ENCODE measurements around the gene SAMD4A.

SAMD4A gene

DNA sequence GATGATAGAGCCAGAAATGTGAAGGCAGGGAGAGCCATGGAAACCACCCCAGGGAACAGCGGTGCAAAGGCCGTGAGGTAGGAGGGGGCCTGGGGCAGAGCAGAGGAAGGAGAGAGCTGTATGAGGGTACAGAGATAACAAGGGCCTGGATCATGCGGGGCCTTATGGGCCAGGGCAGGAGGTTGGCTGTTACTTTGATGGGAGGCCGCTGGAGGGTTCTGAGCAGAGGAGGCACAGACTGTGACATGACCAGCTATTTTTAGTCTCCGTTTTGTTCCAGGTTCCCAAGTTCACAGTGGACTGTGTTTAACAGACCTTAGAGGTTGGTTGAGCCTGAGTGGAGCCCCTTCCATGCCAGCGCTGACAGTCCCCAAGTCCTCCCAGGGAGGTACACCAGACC is 217.1 kb downstream of the SAMD4A start:
- H3K9ac ChIP-seq (ENCODE audit: low read depth, low read length), result no peak overlapping the region

DNA sequence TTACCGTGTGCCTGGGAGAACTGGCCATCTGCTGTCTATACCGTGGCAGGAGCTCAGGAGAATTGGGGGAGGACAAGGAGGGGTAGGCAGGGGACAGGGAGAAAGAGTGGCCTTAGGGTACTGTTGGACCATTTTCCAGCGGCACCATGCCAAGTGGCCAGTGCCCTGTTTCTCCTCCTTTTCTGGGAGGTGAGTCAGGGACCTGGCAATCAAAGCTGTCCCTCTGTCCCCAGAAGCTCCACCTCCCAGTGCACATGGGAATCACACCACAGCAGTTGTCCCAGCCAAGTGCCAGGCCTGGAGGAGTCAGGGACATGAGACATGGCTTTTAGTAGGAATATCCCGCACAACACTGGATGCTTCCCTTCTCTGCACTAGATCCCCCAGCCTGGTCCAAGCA is 217.7 kb downstream of the SAMD4A start:
- no peak overlapping the region for H3K9ac ChIP-seq (ENCODE audit: low read depth, low read length)
- H3K9me3 ChIP-seq (ENCODE audit: control insufficient read depth, insufficient read depth, low read length), result no peaks in the 10 kb centered on the region
- no peaks in the 10 kb centered on the region for H3K4me1 ChIP-seq (ENCODE audit: insufficient read depth, low read length)
- peaks cover 15% of the 10 kb centered on the region for H3K36me3 ChIP-seq (ENCODE audit: insufficient read depth, low read length)

More for the DNA sequence above, 217.1 kb downstream of the SAMD4A start:
- H3K36me3 ChIP-seq (ENCODE audit: insufficient read depth, low read length), result peaks cover 14% of the 10 kb centered on the region
- H3K9me3 ChIP-seq (ENCODE audit: control insufficient read depth, insufficient read depth, low read length), result no peaks in the 10 kb centered on the region
- no peaks in the 10 kb centered on the region for H3K4me1 ChIP-seq (ENCODE audit: insufficient read depth, low read length)

DNA sequence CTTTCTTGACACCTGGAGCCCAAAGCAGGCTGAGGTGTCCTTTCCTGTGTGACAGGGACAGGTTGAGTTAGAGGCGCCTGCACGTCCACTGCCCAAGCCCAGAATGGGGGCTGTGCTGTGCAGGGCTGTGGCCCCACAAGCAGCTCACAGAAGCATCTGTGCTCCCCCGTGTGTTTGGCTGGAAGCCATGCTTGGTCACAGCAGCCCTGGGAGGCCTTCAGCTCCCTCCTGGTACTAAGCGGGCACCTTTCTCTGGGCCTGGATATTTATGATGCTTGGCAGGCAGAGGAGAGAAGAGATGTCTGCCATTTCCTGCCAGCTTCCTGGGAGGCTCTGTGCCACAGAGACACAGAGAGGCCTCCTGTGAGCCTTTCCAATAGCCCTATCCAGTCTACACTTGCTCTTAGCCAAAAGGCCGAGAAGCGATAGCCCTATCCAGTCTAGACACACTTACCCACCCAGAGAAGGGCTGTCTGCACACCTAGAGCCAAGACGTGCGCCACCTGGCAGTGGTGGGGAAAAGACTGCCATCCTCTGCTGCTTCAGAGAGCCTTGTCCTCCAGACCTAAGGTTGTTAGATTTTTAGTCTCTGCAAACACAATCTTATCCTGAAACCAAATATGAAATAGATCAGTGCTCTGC is 218.3 kb downstream of the SAMD4A start:
- no peak overlapping the region for H3K9ac ChIP-seq (ENCODE audit: low read depth, low read length)
- H3K4me1 ChIP-seq (ENCODE audit: insufficient read depth, low read length), result no peaks in the 10 kb centered on the region
- H3K9me3 ChIP-seq (ENCODE audit: control insufficient read depth, insufficient read depth, low read length), result no peaks in the 10 kb centered on the region
- peaks cover 15% of the 10 kb centered on the region for H3K36me3 ChIP-seq (ENCODE audit: insufficient read depth, low read length)

DNA sequence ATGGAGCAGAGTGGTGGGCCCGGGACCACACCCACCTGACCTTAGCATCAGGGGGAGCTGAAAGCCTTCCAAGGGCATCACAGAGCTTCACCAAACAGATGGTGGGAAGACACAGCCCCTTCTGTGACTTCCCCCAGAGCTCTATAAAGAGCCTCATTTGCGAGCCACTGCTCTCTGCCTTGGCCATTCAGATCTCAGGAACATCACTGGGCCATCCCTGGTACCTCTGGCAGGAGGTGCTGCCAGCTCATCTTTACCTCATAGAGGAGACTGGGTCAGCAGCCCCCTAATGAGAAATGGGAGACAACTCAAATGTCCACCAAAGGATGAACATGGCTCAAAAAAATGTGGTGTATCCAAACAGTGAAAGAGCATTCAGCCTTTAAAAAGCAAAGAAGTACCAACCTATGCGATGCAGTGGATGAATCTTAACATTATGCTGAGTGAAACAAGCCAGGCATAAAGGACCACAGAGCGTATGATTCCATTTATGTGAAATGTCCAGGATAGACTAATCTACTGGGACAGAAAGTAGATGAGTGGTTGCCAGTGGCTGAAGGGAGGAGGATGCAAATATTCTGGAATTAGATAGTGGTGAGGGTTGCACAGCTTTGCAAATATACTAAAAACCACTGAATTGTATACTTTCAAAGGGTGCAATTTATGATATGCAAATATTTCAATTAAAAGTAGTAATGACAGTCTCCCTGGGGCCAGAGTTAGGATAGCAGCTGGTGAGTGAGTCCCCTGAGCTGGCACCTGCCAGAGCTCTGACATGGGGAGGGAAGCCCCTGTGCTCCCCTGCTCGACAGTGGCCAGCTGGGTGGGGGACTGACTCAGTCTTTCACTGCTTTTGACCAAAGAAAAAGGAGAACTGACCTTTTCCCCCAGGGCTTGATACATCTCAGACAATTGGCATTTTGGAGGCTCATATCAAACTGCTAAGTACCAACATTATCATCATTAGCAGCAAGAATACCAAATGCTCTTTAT is 219.1 kb downstream of the SAMD4A start:
- H3K4me1 ChIP-seq (ENCODE audit: insufficient read depth, low read length), result no peaks in the 10 kb centered on the region
- H3K9ac ChIP-seq (ENCODE audit: low read depth, low read length), result no peak overlapping the region
- peaks cover 20% of the 10 kb centered on the region for H3K36me3 ChIP-seq (ENCODE audit: insufficient read depth, low read length)
- no peaks in the 10 kb centered on the region for H3K9me3 ChIP-seq (ENCODE audit: control insufficient read depth, insufficient read depth, low read length)

DNA sequence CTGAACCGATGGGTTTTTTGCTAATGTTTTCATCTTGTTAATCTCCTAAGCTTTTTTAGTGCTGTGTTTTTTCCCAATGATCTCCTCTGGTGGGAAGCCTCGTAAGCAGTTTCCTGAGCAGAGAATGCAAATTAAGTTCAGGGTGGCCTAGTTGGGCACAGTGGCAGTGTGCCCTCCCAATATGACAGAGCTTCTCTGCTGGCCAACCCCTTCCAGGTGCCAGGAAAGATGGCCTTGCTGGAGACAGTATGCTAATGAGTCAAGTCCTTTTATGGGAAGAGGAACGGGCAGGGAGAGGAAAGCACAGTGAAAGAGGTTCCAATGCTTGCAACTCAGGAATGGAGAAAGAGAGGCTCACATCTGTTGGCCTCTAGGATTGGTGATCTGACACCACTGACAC is 219.9 kb downstream of the SAMD4A start:
- Histone ChIP-seq H3K9ac (ENCODE audit: low read depth, low read length) (no peak overlapping the region), H3K36me3 (ENCODE audit: insufficient read depth, low read length) (peaks cover 17% of the 10 kb centered on the region)

DNA sequence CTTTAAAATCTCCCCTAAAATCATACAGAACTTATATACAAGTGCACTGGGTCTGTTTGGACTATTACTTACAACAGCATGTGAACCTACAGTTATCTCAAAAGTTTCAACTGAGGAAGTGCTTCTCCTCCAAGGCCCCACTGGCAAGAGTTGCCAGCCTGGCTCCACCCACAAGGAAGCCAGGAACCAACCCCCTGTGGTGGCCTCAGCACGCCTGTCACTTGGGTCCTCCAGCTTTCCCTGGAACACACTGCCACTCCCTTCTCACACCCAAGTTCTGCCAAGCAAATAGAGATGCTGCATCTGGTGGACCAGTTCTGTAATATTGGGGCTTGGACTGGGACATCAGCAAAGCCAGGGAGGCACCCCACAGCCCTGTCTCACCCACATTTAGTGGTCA is 220.3 kb downstream of the SAMD4A start:
- peaks cover 14% of the 10 kb centered on the region; the same call in 1 of the 2 replicates for H3K36me3 ChIP-seq (ENCODE audit: insufficient read depth, low read length)
- H3K4me1 ChIP-seq (ENCODE audit: insufficient read depth, low read length), result no peaks in the 10 kb centered on the region
- H3K9me3 ChIP-seq (ENCODE audit: control insufficient read depth, insufficient read depth, low read length), result no peaks in the 10 kb centered on the region
- no peak overlapping the region for H3K9ac ChIP-seq (ENCODE audit: low read depth, low read length)

More for the DNA sequence above, 219.9 kb downstream of the SAMD4A start:
- no peaks in the 10 kb centered on the region for H3K9me3 ChIP-seq (ENCODE audit: control insufficient read depth, insufficient read depth, low read length)
- no peaks in the 10 kb centered on the region for H3K4me1 ChIP-seq (ENCODE audit: insufficient read depth, low read length)

DNA sequence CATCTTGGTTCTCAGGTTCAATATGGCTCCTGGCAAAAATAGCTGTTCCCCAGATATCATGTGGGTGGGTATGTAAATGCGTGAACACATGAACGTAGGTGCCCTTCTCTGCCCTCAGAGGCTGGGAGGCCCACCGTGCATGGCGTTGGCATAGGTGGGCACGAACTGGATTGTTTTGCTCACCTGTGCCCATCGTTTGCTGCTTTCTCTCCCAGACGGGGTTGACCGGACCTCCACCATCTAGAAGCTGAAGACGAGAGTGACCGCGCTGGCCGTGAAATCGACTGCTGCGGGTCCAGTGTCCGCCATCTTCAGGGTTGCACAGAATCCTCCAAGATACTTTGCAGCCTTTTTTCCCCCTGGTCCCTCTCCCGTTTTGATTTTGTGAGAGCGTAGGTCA is 221.8 kb downstream of the SAMD4A start:
- no peaks in the 10 kb centered on the region for H3K4me1 ChIP-seq (ENCODE audit: insufficient read depth, low read length)
- peaks cover 14% of the 10 kb centered on the region; the same call in 1 of the 2 replicates for H3K36me3 ChIP-seq (ENCODE audit: insufficient read depth, low read length)

DNA sequence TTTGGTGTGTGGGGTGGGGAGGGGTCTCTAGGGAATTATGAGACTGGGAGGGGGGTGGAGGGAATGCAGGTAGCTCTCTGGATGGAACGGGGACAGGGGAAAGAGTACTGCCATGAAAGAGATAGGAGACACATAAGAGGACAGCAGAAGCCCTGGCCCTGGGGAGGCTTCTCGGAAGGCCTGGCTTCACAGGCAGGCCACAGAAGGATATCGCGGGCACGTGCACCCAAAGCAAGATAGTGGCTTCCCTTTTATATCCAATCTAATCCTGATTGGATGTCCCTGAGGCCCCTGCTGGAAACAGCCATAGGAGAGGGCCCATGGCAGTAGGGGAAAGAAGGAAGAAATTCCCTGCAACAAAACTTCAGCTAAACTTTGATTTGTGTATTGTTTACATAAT is 222.2 kb downstream of the SAMD4A start:
- Histone ChIP-seq H3K36me3 (ENCODE audit: insufficient read depth, low read length) (peaks cover 14% of the 10 kb centered on the region; the same call in 1 of the 2 replicates), H3K4me1 (ENCODE audit: insufficient read depth, low read length) (no peaks in the 10 kb centered on the region), H3K9ac (ENCODE audit: low read depth, low read length) (no peak overlapping the region), H3K9me3 (ENCODE audit: control insufficient read depth, insufficient read depth, low read length) (no peaks in the 10 kb centered on the region)

More for the DNA sequence above, 221.8 kb downstream of the SAMD4A start:
- H3K9me3 ChIP-seq (ENCODE audit: control insufficient read depth, insufficient read depth, low read length), result no peaks in the 10 kb centered on the region
- H3K9ac ChIP-seq (ENCODE audit: low read depth, low read length), result no peak overlapping the region

DNA sequence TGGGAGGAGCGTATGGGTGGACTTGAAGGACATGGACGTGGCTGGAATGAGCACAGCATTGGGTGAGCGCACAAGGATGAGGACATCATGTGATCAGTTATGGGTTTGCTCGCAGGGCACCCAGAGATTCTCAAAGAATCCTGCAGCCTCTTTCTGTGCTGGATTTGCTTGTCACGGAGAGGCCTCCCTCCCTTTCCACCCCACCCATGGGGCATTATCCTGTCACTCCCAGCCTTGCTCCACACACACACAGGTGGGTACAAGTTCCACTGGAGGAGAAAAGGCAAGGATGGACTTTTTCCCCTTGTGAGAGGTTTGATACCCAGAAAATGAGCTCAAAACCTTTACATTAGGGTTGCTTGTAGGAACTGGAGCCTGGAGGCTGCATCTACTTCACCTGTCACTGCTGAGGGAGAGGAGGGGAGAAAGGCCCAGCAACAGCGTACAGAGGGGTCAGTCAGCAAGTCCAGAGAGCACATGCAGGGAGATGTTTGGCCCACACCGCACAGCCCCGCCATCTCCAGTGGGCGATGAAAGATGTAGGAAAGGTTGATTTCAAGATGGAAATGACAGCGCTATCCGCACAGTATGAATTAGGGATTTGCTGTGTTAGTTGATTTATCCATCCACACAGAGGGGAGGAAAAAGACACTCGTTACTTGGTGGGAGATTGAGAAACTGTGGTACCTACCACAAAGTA is 223.0 kb downstream of the SAMD4A start:
- H3K36me3 ChIP-seq (ENCODE audit: insufficient read depth, low read length), result peaks cover 14% of the 10 kb centered on the region; the same call in 1 of the 2 replicates
- H3K9ac ChIP-seq (ENCODE audit: low read depth, low read length), result no peak overlapping the region
- H3K9me3 ChIP-seq (ENCODE audit: control insufficient read depth, insufficient read depth, low read length), result no peaks in the 10 kb centered on the region
- H3K4me1 ChIP-seq (ENCODE audit: insufficient read depth, low read length), result no peaks in the 10 kb centered on the region

DNA sequence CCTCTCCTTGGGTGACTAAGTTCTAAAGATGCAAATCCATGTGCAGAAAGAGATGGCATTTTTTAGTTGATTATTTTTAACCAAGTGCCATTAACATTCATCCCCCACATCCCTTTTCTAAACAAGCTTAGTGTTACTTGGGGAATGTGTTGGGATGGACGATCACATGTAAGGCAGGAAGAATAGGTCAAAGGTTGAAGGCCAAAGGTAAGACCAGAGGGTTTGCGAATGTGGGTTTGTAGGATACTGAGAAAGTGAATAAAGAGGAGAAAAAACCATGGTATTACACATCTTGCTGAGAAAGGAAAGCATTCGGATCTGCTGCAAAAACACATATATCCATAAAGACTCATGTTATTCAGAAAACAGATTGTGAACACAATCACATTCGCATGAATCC is 224.1 kb downstream of the SAMD4A start:
- Histone ChIP-seq H3K36me3 (ENCODE audit: insufficient read depth, low read length) (peaks cover 14% of the 10 kb centered on the region; the same call in 1 of the 2 replicates), H3K9ac (ENCODE audit: low read depth, low read length) (no peak overlapping the region), H3K4me1 (ENCODE audit: insufficient read depth, low read length) (no peaks in the 10 kb centered on the region), H3K9me3 (ENCODE audit: control insufficient read depth, insufficient read depth, low read length) (0 out of 2 replicates have a peak, but pooled peaks cover 2% of the 10 kb centered on the region)

DNA sequence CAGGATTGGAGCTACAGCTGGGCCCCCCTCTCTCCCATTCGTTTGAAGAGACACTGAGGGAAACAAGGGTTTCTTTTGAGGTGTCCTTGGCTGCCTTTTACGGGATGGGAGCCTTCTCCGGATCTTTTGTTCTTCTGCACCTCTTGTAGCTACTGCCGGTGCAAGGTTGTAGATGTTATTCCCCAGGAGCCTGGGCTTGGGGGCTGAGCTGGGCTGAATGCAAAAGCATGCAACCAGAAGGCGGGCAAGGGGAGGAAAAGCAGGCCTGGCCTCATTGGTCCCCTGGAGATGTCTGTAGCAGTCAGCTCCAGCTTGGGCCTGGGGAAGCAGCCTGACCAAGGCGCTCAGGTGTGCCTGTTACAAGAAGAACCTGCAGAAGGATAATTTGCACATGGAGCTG is 225.4 kb downstream of the SAMD4A start:
- H3K9ac ChIP-seq (ENCODE audit: low read depth, low read length), result no peak overlapping the region
- H3K4me1 ChIP-seq (ENCODE audit: insufficient read depth, low read length), result no peaks in the 10 kb centered on the region
- peaks cover 14% of the 10 kb centered on the region; the same call in 1 of the 2 replicates for H3K36me3 ChIP-seq (ENCODE audit: insufficient read depth, low read length)
- 0 out of 2 replicates have a peak, but pooled peaks cover 2% of the 10 kb centered on the region for H3K9me3 ChIP-seq (ENCODE audit: control insufficient read depth, insufficient read depth, low read length)

DNA sequence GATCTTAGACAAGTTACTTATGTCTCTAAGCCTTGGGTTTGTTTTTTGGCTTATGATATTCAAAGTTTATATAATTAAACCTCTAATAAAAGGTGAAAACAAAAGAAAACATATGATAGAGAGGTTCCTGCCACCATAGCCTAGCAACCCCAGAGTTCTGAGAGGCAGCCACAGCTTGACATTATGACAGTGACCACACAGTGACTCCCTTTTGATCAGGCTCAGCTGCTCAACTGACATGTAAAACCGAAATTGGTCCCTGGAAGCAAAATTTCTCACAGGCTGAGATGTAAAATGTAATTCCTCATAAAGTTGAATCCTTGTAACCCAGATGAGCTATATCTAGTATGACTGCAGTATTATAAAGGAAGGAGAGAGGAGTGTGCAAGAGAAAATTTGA is 227.2 kb downstream of the SAMD4A start:
- H3K36me3 ChIP-seq (ENCODE audit: insufficient read depth, low read length), result 0 out of 2 replicates have a peak, but pooled peaks cover 10% of the 10 kb centered on the region
- H3K4me1 ChIP-seq (ENCODE audit: insufficient read depth, low read length), result no peaks in the 10 kb centered on the region
- H3K9me3 ChIP-seq (ENCODE audit: control insufficient read depth, insufficient read depth, low read length), result 0 out of 2 replicates have a peak, but pooled peaks cover 2% of the 10 kb centered on the region
- H3K9ac ChIP-seq (ENCODE audit: low read depth, low read length), result no peak overlapping the region

DNA sequence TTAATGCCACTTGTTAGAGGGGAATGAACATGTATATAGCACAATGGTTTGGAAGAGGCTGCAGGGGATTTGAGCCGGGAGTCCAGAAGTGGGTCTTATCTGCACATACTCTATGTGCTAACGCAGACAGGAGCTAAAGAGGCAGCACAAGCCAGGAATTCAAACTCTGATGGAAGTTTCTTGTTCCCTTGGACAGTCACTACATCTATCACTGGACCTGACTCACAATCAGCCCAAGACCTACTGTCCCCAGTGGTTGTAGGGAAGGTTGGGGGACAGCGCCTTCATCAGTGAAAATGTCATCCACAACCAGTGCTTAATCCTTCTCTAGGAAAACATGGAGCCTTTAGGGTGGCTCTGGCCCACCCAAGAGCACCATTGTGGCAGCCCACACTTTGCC is 227.9 kb downstream of the SAMD4A start:
- Histone ChIP-seq H3K9me3 (ENCODE audit: control insufficient read depth, insufficient read depth, low read length) (0 out of 2 replicates have a peak, but pooled peaks cover 2% of the 10 kb centered on the region), H3K4me1 (ENCODE audit: insufficient read depth, low read length) (no peaks in the 10 kb centered on the region), H3K36me3 (ENCODE audit: insufficient read depth, low read length) (0 out of 2 replicates have a peak, but pooled peaks cover 7% of the 10 kb centered on the region), H3K9ac (ENCODE audit: low read depth, low read length) (no peak overlapping the region)

DNA sequence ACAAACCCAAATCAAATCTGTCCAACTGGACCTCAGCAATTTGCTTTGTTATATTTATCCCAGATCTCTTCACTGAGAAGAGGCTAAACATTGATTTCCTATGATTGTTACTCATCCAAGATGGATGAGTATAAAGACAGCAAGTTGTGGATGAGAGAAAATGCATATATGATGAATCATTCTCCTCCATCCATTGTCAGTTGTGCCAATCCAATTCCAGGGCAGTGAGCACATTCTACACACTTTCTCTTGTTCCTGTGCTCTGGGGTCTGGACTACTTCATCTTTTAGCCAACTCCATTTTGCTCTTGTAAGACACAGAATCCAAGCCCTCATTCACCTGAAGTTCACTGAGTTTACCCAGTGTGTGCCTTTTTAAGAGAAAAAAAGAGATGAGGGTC is 230.0 kb downstream of the SAMD4A start:
- H3K9me3 ChIP-seq (ENCODE audit: control insufficient read depth, insufficient read depth, low read length), result 0 out of 2 replicates have a peak, but pooled peaks cover 2% of the 10 kb centered on the region

More for the DNA sequence above, 230.0 kb downstream of the SAMD4A start:
- no peaks in the 10 kb centered on the region for H3K36me3 ChIP-seq (ENCODE audit: insufficient read depth, low read length)
- no peak overlapping the region for H3K9ac ChIP-seq (ENCODE audit: low read depth, low read length)
- no peaks in the 10 kb centered on the region for H3K4me1 ChIP-seq (ENCODE audit: insufficient read depth, low read length)
